HCT116 (cell line): ENCODE measurements around the gene UPK3B. TPM values are rescaled to one million over a fixed set of nuclear protein-coding genes. Genes with fewer than 3 reads are reported as not detected.

Experiments used
- ATAC-seq: fragments of 200-7000 bp; cut with Tn5 transposase; 2 replicates; pipeline ENCODE4 v1.9.1; 2020; ENCODE audit warnings: mild to moderate bottlenecking, moderate library complexity
- BruUV-seq: library from RNA; stranded (reverse); fragments of 400-500 nt; replicated peaks from 2 replicates; lab custom pipeline; 2021; lab: Mats Ljungman, UMichigan
- CTCF ChIA-PET: fragments of 300-600 bp; sonication (Branson Sonifier 250); formaldehyde crosslinking; loops from one replicate; lab custom pipeline; 2021; ENCODE audit warnings: antibody characterized with exemption; lab: Charles Lee
- POLR2A ChIA-PET: fragments of 300-600, 350-600 bp; sonication (Branson Sonifier 250); formaldehyde crosslinking; loops from one replicate; lab custom pipeline; 2021; ENCODE audit warnings: antibody characterized with exemption; lab: Charles Lee
- RAD21 ChIA-PET, 2 experiments: fragments of 300-600 bp; sonication (Branson Sonifier 250); formaldehyde crosslinking; loops; one replicate each; lab custom pipeline; 2023; ENCODE audit warnings: low total read pairs in 2 of 2; ENCODE audit not compliant: uncharacterized antibody in 2 of 2, unreplicated experiment in 2 of 2, low non-redundant PET in 1 of 2; lab: Charles Lee
- DNase-seq: peaks from one replicate; pipeline ENCODE4 v3.0.0-alpha.2; 2010; ENCODE audit warnings: low read depth, low spot score
- H2AFZ ChIP-seq: fragments of 200-600 bp; shearing (Covaris generic), sonication (generic); 2 replicates; pipeline ENCODE4 v1.6.1; 2017; ENCODE audit warnings: low read depth, mixed run types, mixed read lengths, antibody characterized with exemption, low read length; ENCODE audit not compliant: poor library complexity, severe bottlenecking
- H3K27ac ChIP-seq: 2 replicates; pipeline ENCODE4 v1.5.1; 2012; ENCODE audit warnings: low read depth, low read length
- H3K27me3 ChIP-seq: fragments of 200-600 bp; sonication (generic); 2 replicates; pipeline ENCODE4 v1.6.1; 2016; ENCODE audit warnings: mixed run types, low read length, mixed read lengths; ENCODE audit not compliant: insufficient read depth
- H3K36me3 ChIP-seq, 2 experiments: fragments of 200-500 bp in 1 of 2; fragments of 200-600 bp in 1 of 2; sonication (Bioruptor generic) in 1 of 2; sonication (generic) in 1 of 2; 2 replicates each; pipeline versions ENCODE4 v1.5.1 to v1.6.1; 2014 to 2016; ENCODE audit warnings: low read length in 2 of 2, inconsistent platforms in 1 of 2, mixed read lengths in 1 of 2, mixed run types in 1 of 2; ENCODE audit not compliant: insufficient read depth in 2 of 2, control insufficient read depth in 1 of 2
- H3K4me1 ChIP-seq, 2 experiments: fragments of 200-600 bp in 1 of 2; sonication (generic) in 1 of 2; 2 replicates each; pipeline versions ENCODE4 v1.5.1 to v1.6.1; 2012 to 2017; ENCODE audit warnings: low read length in 2 of 2, inconsistent platforms in 1 of 2, mild to moderate bottlenecking in 1 of 2, mixed read lengths in 1 of 2, mixed run types in 1 of 2, moderate library complexity in 1 of 2; ENCODE audit not compliant: insufficient read depth in 2 of 2, control insufficient read depth in 1 of 2
- H3K4me2 ChIP-seq: fragments of 200-600 bp; sonication (generic); 2 replicates; pipeline ENCODE4 v1.6.1; 2017; ENCODE audit warnings: mixed run types, low read length, mixed read lengths
- H3K4me3 ChIP-seq, 2 experiments: fragments of 200-600 bp in 1 of 2; sonication (generic) in 1 of 2; replicated peaks in 1 of 2; 2 replicates each; pipeline ENCODE4 v1.5.1; 2011 to 2016; ENCODE audit warnings: low read length in 2 of 2, control low read depth in 1 of 2, low read depth in 1 of 2, mild to moderate bottlenecking in 1 of 2, mixed read lengths in 1 of 2, mixed run types in 1 of 2
- H3K79me2 ChIP-seq: fragments of 200-600 bp; sonication (generic); 2 replicates; pipeline ENCODE4 v1.6.1; 2017; ENCODE audit warnings: mild to moderate bottlenecking, mixed run types, low read length, moderate library complexity, mixed read lengths; ENCODE audit not compliant: insufficient read depth
- H3K9ac ChIP-seq: fragments of 200-600 bp; sonication (generic); 2 replicates; pipeline ENCODE4 v1.6.1; 2016; ENCODE audit warnings: low read length, mixed read lengths
- H3K9me2 ChIP-seq: fragments of 200-600 bp; sonication (generic), shearing (Covaris generic); 2 replicates; pipeline ENCODE4 v1.6.1; 2017; ENCODE audit warnings: mixed run types, mild to moderate bottlenecking, moderate library complexity; ENCODE audit not compliant: insufficient read depth
- H3K9me3 ChIP-seq, 2 experiments: fragments of 200-500 bp in 1 of 2; fragments of 200-600 bp in 1 of 2; sonication (Bioruptor generic) in 1 of 2; sonication (generic) in 1 of 2; 2 replicates each; pipeline ENCODE4 v1.6.1; 2014 to 2017; ENCODE audit warnings: low read length in 2 of 2, mixed read lengths in 2 of 2, inconsistent platforms in 1 of 2, low read depth in 1 of 2, mild to moderate bottlenecking in 1 of 2, mixed run types in 1 of 2, moderate library complexity in 1 of 2; ENCODE audit not compliant: control insufficient read depth in 1 of 2, insufficient read depth in 1 of 2
- H4K20me1 ChIP-seq: fragments of 200-600 bp; sonication (generic), shearing (Covaris generic); 2 replicates; pipeline ENCODE4 v1.6.1; 2017; ENCODE audit warnings: mixed run types, mild to moderate bottlenecking, moderate library complexity; ENCODE audit not compliant: insufficient read depth
- CBX3 ChIP-seq: IDR thresholded peaks from 2 replicates; pipeline ENCODE4 v1.6.1; 2012; ENCODE audit warnings: low read depth
- CEBPB ChIP-seq: IDR thresholded peaks from 2 replicates; pipeline ENCODE4 v1.6.1; 2012; ENCODE audit warnings: low read depth
- EZH2phosphoT487 ChIP-seq: fragments of 200-600 bp; IDR thresholded peaks from 2 replicates; pipeline ENCODE4 v1.6.1; 2018; ENCODE audit warnings: antibody characterized with exemption, borderline replicate concordance
- FOSL1 ChIP-seq: IDR thresholded peaks from 2 replicates; pipeline ENCODE4 v1.6.1; 2012; ENCODE audit warnings: low read depth
- POLR2AphosphoS5 ChIP-seq: IDR thresholded peaks from 2 replicates; pipeline ENCODE4 v1.6.1; 2011; ENCODE audit warnings: mild to moderate bottlenecking, low read depth, low read length, moderate library complexity
- RAD21 ChIP-seq: IDR thresholded peaks from 2 replicates; pipeline ENCODE4 v1.6.1; 2012; ENCODE audit warnings: low read depth, mild to moderate bottlenecking
- SIN3A ChIP-seq: IDR thresholded peaks from 2 replicates; pipeline ENCODE4 v1.6.1; 2012; ENCODE audit warnings: low read depth
- SP1 ChIP-seq: IDR thresholded peaks from 2 replicates; pipeline ENCODE4 v1.6.1; 2012; ENCODE audit warnings: low read depth
- SRF ChIP-seq: IDR thresholded peaks from 2 replicates; pipeline ENCODE4 v1.6.1; 2012; ENCODE audit warnings: low read depth
- YY1 ChIP-seq: IDR thresholded peaks from 2 replicates; pipeline ENCODE4 v1.6.1; 2011; ENCODE audit warnings: low read length, low read depth, moderate library complexity, mild to moderate bottlenecking; ENCODE audit not compliant: insufficient replicate concordance; ENCODE audit errors: extremely low read depth
- ZNF274 ChIP-seq: fragments of 200-500 bp; sonication (Bioruptor generic); IDR thresholded peaks from 2 replicates; pipeline ENCODE4 v1.6.1; 2014; ENCODE audit warnings: mild to moderate bottlenecking, low read depth, low read length, inconsistent platforms
- intact Hi-C: fragments of 100-400 bp; cut with micrococcal nuclease; formaldehyde crosslinking; loops from 2 replicates; pipeline ENCODE4 v1.10.0; 2022
- total RNA-seq: library from RNA; stranded (reverse); gene quantifications from one replicate; pipeline ENCODE4 v1.2.1, GENCODE V29; 2021; ENCODE audit not compliant: unreplicated experiment
- TF ChIP-seq, protein P1 (sequence below): IDR thresholded peaks from 2 replicates; pipeline ENCODE4 v1.6.1; 2011; ENCODE audit warnings: mild to moderate bottlenecking, low read length, moderate library complexity; ENCODE audit not compliant: insufficient replicate concordance; ENCODE audit errors: extremely low read depth
- TF ChIP-seq, protein P2 (sequence below): IDR thresholded peaks from 2 replicates; pipeline ENCODE4 v1.6.1; 2012
- TF ChIP-seq, protein P3 (sequence below): IDR thresholded peaks from 2 replicates; pipeline ENCODE4 v1.6.1; 2012; ENCODE audit warnings: low read depth
- TF ChIP-seq, protein P4 (sequence below), 3 experiments: fragments of 200-600 bp in 1 of 3; sonication (generic) in 1 of 3; IDR thresholded peaks in 2 of 3; conservative IDR thresholded peaks in 1 of 3; 2 replicates each; pipeline ENCODE4 v1.5.1; 2012 to 2017; ENCODE audit warnings: low read depth in 2 of 3, low read length in 2 of 3, antibody characterized with exemption in 1 of 3, borderline replicate concordance in 1 of 3, control low read depth in 1 of 3, mild to moderate bottlenecking in 1 of 3, mixed read lengths in 1 of 3, mixed run types in 1 of 3, moderate library complexity in 1 of 3; ENCODE audit not compliant: insufficient read depth in 1 of 3
- TF ChIP-seq, protein P5 (sequence below): IDR thresholded peaks from 2 replicates; pipeline ENCODE4 v1.6.1; 2012

Gene UPK3B
- total RNA-seq, 1 experiment from 2014 or later: 2.3 TPM

DNA sequence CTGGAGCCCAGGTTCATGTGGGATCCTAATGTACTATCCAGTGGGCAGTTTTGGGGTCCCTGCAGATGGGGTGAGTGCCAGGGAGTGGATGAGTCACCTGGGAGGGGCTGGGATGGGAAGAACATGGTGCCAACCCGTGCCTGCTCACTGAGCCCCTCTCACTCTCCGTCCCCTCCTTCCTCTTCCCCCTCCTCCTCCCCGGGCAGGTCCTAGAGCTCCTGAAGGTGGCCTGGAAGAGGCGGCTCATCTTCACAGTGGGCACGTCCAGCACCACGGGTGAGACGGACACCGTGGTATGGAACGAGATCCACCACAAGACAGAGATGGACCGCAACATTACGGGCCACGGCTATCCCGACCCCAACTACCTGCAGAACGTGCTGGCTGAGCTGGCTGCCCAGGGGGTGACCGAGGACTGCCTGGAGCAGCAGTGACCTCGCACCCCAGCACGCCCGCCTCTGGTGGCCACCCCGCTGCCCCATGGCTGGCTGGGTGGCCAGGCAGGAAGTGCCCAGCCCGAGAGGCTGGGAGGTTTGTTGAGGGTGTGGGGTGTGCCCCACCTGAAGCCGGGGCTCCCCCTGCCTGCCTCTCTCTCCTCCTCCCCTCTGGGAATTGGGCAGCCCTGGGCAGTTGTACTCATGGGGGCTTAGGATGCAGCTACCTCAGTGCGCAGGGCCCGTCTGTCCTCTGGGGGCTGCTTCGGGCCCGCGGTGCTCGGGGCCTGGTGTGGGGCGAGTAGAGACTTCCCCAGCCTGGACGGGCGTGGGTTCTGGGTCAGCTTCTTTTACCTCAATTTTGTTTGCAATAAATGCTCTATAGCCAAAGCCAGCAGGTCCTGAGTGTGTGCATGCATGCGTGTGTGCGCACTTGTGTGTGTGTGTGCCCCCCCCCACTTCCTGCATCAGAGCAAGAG is 4.9 kb upstream of the UPK3B start:
- no peaks in the 10 kb centered on the region; a peak in 1 of 4 replicates for H3K36me3 ChIP-seq

More for the DNA sequence above, 4.9 kb upstream of the UPK3B start:
- intact Hi-C loops: no loop called here
- Histone ChIP-seq H3K79me2 (no peaks in the 10 kb centered on the region), H3K9me3 (no peaks in the 10 kb centered on the region), H3K27me3 (no peaks in the 10 kb centered on the region), H3K4me1 (peaks cover 9 to 10% of the 10 kb centered on the region in 2 experiments), H3K9me2 (no peaks in the 10 kb centered on the region), H2AFZ (no peak overlapping the region), H3K27ac (no peak overlapping the region; the same call in 1 of the 2 replicates), H4K20me1 (no peaks in the 10 kb centered on the region), H3K4me2 (no peak overlapping the region), H3K9ac (no peak overlapping the region), H3K4me3 (no peak overlapping the region)
- BruUV-seq: no TSS peak
- no peak for ATAC-seq
- TF ChIP-seq SP1: no peak
- no peak for TF ChIP-seq SIN3A
- TF ChIP-seq, protein P1, sequence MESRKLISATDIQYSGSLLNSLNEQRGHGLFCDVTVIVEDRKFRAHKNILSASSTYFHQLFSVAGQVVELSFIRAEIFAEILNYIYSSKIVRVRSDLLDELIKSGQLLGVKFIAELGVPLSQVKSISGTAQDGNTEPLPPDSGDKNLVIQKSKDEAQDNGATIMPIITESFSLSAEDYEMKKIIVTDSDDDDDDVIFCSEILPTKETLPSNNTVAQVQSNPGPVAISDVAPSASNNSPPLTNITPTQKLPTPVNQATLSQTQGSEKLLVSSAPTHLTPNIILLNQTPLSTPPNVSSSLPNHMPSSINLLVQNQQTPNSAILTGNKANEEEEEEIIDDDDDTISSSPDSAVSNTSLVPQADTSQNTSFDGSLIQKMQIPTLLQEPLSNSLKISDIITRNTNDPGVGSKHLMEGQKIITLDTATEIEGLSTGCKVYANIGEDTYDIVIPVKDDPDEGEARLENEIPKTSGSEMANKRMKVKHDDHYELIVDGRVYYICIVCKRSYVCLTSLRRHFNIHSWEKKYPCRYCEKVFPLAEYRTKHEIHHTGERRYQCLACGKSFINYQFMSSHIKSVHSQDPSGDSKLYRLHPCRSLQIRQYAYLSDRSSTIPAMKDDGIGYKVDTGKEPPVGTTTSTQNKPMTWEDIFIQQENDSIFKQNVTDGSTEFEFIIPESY: no peak
- TF ChIP-seq POLR2AphosphoS5: no peak
- no peak for TF ChIP-seq RAD21
- no peak for TF ChIP-seq CEBPB
- no peak for TF ChIP-seq EZH2phosphoT487
- no peak for TF ChIP-seq ZNF274
- no peak for TF ChIP-seq CBX3
- TF ChIP-seq, protein P2, sequence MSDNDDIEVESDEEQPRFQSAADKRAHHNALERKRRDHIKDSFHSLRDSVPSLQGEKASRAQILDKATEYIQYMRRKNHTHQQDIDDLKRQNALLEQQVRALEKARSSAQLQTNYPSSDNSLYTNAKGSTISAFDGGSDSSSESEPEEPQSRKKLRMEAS: no peak
- no peak for TF ChIP-seq YY1
- TF ChIP-seq, protein P3, sequence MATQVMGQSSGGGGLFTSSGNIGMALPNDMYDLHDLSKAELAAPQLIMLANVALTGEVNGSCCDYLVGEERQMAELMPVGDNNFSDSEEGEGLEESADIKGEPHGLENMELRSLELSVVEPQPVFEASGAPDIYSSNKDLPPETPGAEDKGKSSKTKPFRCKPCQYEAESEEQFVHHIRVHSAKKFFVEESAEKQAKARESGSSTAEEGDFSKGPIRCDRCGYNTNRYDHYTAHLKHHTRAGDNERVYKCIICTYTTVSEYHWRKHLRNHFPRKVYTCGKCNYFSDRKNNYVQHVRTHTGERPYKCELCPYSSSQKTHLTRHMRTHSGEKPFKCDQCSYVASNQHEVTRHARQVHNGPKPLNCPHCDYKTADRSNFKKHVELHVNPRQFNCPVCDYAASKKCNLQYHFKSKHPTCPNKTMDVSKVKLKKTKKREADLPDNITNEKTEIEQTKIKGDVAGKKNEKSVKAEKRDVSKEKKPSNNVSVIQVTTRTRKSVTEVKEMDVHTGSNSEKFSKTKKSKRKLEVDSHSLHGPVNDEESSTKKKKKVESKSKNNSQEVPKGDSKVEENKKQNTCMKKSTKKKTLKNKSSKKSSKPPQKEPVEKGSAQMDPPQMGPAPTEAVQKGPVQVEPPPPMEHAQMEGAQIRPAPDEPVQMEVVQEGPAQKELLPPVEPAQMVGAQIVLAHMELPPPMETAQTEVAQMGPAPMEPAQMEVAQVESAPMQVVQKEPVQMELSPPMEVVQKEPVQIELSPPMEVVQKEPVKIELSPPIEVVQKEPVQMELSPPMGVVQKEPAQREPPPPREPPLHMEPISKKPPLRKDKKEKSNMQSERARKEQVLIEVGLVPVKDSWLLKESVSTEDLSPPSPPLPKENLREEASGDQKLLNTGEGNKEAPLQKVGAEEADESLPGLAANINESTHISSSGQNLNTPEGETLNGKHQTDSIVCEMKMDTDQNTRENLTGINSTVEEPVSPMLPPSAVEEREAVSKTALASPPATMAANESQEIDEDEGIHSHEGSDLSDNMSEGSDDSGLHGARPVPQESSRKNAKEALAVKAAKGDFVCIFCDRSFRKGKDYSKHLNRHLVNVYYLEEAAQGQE: no peak
- TF ChIP-seq, protein P4, sequence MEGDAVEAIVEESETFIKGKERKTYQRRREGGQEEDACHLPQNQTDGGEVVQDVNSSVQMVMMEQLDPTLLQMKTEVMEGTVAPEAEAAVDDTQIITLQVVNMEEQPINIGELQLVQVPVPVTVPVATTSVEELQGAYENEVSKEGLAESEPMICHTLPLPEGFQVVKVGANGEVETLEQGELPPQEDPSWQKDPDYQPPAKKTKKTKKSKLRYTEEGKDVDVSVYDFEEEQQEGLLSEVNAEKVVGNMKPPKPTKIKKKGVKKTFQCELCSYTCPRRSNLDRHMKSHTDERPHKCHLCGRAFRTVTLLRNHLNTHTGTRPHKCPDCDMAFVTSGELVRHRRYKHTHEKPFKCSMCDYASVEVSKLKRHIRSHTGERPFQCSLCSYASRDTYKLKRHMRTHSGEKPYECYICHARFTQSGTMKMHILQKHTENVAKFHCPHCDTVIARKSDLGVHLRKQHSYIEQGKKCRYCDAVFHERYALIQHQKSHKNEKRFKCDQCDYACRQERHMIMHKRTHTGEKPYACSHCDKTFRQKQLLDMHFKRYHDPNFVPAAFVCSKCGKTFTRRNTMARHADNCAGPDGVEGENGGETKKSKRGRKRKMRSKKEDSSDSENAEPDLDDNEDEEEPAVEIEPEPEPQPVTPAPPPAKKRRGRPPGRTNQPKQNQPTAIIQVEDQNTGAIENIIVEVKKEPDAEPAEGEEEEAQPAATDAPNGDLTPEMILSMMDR (IDR thresholded peaks at IDR 0.05 in 2 of 3, conservative IDR thresholded peaks at IDR 0.05 in 1 of 3; ENCODE audit: borderline replicate concordance in 1 of 3, insufficient read depth in 1 of 3, low read depth in 2 of 3, low read length in 2 of 3): no peak
- TF ChIP-seq SRF: no peak
- TF ChIP-seq FOSL1: no peak
- TF ChIP-seq, protein P5, sequence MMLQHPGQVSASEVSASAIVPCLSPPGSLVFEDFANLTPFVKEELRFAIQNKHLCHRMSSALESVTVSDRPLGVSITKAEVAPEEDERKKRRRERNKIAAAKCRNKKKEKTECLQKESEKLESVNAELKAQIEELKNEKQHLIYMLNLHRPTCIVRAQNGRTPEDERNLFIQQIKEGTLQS: no peak
- CTCF ChIA-PET: no interaction called here
- DNase-seq: no peak
- RAD21 ChIA-PET: no interaction called here
- POLR2A ChIA-PET: no interaction called here
